ENCODE measurements around the gene ST7.
"Not testable (repeated sequence)": the region's sequence is repeated elsewhere in the genome, so short reads cannot be mapped to it uniquely, and the experiment has no call there.

The ST7 gene

GRCh38 chr7:117025891-117026290 is 72.6 kb downstream of the ST7 start:
- no peak for DNase-seq (ENCODE audit: low read depth)

GRCh38 chr7:117030346-117030745 is 77.0 kb downstream of the ST7 start:
- DNase-seq (ENCODE audit: low read depth), result not testable (repeated sequence)

GRCh38 chr7:117030793-117031192 is 77.5 kb downstream of the ST7 start:
- DNase-seq (ENCODE audit: low read depth), result not testable (repeated sequence)

- DNase-seq (ENCODE audit: low read depth), result no peak
These were observed 79.5 kb downstream of the ST7 start for GRCh38 chr7:117032810-117033209.

- no peak for DNase-seq (ENCODE audit: low read depth)
These were observed 81.7 kb downstream of the ST7 start for GRCh38 chr7:117034851-117035464.

- DNase-seq (ENCODE audit: low read depth), result no peak
These were observed 82.2 kb downstream of the ST7 start for GRCh38 chr7:117035465-117035862.

GRCh38 chr7:117036053-117036669 is 82.9 kb downstream of the ST7 start:
- no peak for DNase-seq (ENCODE audit: low read depth)

- no peak for DNase-seq (ENCODE audit: low read depth)
These were observed 83.5 kb downstream of the ST7 start for GRCh38 chr7:117036836-117037235.

- DNase-seq (ENCODE audit: low read depth), result no peak
These were observed 85.1 kb downstream of the ST7 start for GRCh38 chr7:117038408-117038807.

GRCh38 chr7:117041007-117041406 is 87.7 kb downstream of the ST7 start:
- DNase-seq (ENCODE audit: low read depth), result no peak

GRCh38 chr7:117041822-117042221 is 88.5 kb downstream of the ST7 start:
- DNase-seq (ENCODE audit: low read depth), result no peak

GRCh38 chr7:117043108-117043825 is 90.0 kb downstream of the ST7 start:
- DNase-seq (ENCODE audit: low read depth), result no peak

GRCh38 chr7:117044664-117045063 is 91.4 kb downstream of the ST7 start:
- DNase-seq (ENCODE audit: low read depth), result no peak

- DNase-seq (ENCODE audit: low read depth), result no peak
These were observed 92.8 kb downstream of the ST7 start for GRCh38 chr7:117045927-117046710.

GRCh38 chr7:117047496-117047895 is 94.2 kb downstream of the ST7 start:
- DNase-seq (ENCODE audit: low read depth), result no peak

- DNase-seq (ENCODE audit: low read depth), result no peak
These were observed 95.0 kb downstream of the ST7 start for GRCh38 chr7:117048114-117048866.

GRCh38 chr7:117048882-117049281 is 95.6 kb downstream of the ST7 start:
- DNase-seq (ENCODE audit: low read depth), result no peak

- DNase-seq (ENCODE audit: low read depth), result no peak
These were observed 98.5 kb downstream of the ST7 start for GRCh38 chr7:117051808-117052207.

GRCh38 chr7:117053432-117053831 is 100.1 kb downstream of the ST7 start:
- no peak for DNase-seq (ENCODE audit: low read depth)

GRCh38 chr7:117061751-117062150 is 108.5 kb downstream of the ST7 start:
- DNase-seq (ENCODE audit: low read depth), result no peak

GRCh38 chr7:117062300-117062699 is 109.0 kb downstream of the ST7 start:
- DNase-seq (ENCODE audit: low read depth), result no peak

- DNase-seq (ENCODE audit: low read depth), result no peak
These were observed 111.4 kb downstream of the ST7 start for GRCh38 chr7:117064688-117065087.
